Ascending aorta (tissue), 2 donors: ENCODE data around the gene C3orf22. TPM values are rescaled to one million over a fixed set of nuclear protein-coding genes. Genes with fewer than 3 reads are reported as not detected.

Experiments
- DNase-seq, 2 donors: peaks; one replicate each; pipeline ENCODE4 v3.0.0-alpha.2; 2019; ENCODE audit warnings: low spot score in 2 of 2
- H3K27ac ChIP-seq, 2 donors: fragments of 200-600 bp; sonication (generic); one replicate each; pipeline ENCODE4 v1.5.1; 2016 to 2017; ENCODE audit warnings: mild to moderate bottlenecking in 1 of 2
- H3K27me3 ChIP-seq: fragments of 200-600 bp; sonication (generic); one replicate; pipeline ENCODE4 v1.5.1; 2017
- H3K36me3 ChIP-seq, 2 donors: fragments of 200-600 bp; sonication (generic); one replicate each; pipeline ENCODE4 v1.5.1; 2016
- H3K4me1 ChIP-seq, 2 donors: fragments of 200-600 bp; sonication (generic); one replicate each; pipeline ENCODE4 v1.5.1; 2016 to 2017; ENCODE audit warnings: mild to moderate bottlenecking in 1 of 2
- H3K4me3 ChIP-seq, 2 donors: fragments of 200-600 bp; sonication (generic); one replicate each; pipeline ENCODE4 v1.5.1; 2016 to 2017; ENCODE audit warnings: mild to moderate bottlenecking in 1 of 2
- H3K9me3 ChIP-seq, 2 donors: fragments of 200-600 bp; sonication (generic); one replicate each; pipeline ENCODE4 v1.5.1; 2016
- intact Hi-C: fragments of 100-400 bp; cut with DNase I; formaldehyde crosslinking; loops from one replicate; pipeline ENCODE4 v1.15.1; 2023
- total RNA-seq: library from RNA; depleted of rRNA; stranded (reverse); fragments of >200 nt; gene quantifications from one replicate; pipeline ENCODE4 v1.1.0, GENCODE V29; 2016
- TF ChIP-seq, protein P1 (sequence below), 3 experiments: fragments of 200-600 bp in 2 of 3; fragments of 450-650 bp in 1 of 3; sonication (generic) in 2 of 3; IDR thresholded peaks; one replicate each; pipeline ENCODE4 v1.5.1; 2016 to 2019; ENCODE audit warnings: antibody characterized with exemption in 3 of 3, mild to moderate bottlenecking in 1 of 3, moderate library complexity in 1 of 3

The C3orf22 gene
- total RNA-seq, 1 donor from 2014 or later, result not detected

DNA sequence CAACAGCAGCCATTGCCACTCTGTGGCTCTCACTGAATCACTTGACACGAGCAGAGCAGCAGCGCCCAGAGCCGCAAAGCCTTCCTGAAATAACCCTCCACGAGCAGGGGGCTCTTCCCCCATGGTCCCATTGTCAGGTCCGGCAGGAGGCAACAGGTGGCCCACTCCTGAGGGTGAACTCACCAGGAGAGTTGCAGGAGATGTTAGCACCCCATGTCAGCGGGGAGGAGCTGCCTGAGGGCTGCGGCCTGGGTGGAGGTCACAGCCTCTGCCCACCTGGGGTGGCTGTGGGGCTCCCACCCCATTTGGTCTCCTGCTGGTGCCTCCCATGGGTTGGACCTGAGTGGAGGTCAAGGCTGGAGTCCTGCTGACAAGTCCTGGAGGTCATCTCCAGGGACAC is 12.3 kb upstream of the C3orf22 start:
- no peaks in the 10 kb centered on the region for H3K4me1 ChIP-seq
- TF ChIP-seq, protein P1, sequence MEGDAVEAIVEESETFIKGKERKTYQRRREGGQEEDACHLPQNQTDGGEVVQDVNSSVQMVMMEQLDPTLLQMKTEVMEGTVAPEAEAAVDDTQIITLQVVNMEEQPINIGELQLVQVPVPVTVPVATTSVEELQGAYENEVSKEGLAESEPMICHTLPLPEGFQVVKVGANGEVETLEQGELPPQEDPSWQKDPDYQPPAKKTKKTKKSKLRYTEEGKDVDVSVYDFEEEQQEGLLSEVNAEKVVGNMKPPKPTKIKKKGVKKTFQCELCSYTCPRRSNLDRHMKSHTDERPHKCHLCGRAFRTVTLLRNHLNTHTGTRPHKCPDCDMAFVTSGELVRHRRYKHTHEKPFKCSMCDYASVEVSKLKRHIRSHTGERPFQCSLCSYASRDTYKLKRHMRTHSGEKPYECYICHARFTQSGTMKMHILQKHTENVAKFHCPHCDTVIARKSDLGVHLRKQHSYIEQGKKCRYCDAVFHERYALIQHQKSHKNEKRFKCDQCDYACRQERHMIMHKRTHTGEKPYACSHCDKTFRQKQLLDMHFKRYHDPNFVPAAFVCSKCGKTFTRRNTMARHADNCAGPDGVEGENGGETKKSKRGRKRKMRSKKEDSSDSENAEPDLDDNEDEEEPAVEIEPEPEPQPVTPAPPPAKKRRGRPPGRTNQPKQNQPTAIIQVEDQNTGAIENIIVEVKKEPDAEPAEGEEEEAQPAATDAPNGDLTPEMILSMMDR (IDR thresholded peaks at IDR 0.05), result no peak

DNA sequence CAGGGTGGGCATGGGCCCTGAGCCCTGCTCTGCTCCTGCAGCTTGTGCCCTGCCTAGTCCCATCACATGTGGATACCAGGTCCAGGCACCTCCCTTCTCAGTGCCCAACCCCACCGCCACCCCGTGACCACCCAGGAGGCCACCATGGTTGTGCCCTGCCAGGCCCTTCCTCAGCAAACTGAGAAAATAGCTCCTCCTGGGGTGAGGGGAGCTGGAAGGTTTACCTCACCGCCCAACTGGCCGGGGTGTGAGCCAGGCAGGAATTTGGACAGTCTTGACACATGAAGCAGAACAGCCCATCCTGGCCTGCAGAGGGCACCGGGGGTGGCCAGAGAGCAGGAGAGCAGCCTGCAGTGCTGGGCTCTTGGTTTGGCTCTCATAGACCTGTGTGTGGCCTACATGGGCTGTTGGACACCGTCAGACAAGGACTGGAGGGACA is 11.4 kb upstream of the C3orf22 start:
- intact Hi-C loops, result no loop called here
- TF ChIP-seq, protein P1 (IDR thresholded peaks at IDR 0.05), result no peak
- no peaks in the 10 kb centered on the region for H3K9me3 ChIP-seq
- H3K27me3 ChIP-seq, result no peaks in the 10 kb centered on the region
- no peak for DNase-seq
- H3K4me1 ChIP-seq, result no peaks in the 10 kb centered on the region
- H3K27ac ChIP-seq, result no peak overlapping the region
- H3K4me3 ChIP-seq, result no peak overlapping the region
- no peaks in the 10 kb centered on the region for H3K36me3 ChIP-seq

More for the DNA sequence above, 12.3 kb upstream of the C3orf22 start:
- H3K27me3 ChIP-seq, result no peaks in the 10 kb centered on the region
- H3K4me3 ChIP-seq, result no peak overlapping the region
- no peaks in the 10 kb centered on the region for H3K9me3 ChIP-seq
- H3K36me3 ChIP-seq, result no peaks in the 10 kb centered on the region
- no peak for DNase-seq
- intact Hi-C loops, result no loop called here
- H3K27ac ChIP-seq, result no peak overlapping the region

DNA sequence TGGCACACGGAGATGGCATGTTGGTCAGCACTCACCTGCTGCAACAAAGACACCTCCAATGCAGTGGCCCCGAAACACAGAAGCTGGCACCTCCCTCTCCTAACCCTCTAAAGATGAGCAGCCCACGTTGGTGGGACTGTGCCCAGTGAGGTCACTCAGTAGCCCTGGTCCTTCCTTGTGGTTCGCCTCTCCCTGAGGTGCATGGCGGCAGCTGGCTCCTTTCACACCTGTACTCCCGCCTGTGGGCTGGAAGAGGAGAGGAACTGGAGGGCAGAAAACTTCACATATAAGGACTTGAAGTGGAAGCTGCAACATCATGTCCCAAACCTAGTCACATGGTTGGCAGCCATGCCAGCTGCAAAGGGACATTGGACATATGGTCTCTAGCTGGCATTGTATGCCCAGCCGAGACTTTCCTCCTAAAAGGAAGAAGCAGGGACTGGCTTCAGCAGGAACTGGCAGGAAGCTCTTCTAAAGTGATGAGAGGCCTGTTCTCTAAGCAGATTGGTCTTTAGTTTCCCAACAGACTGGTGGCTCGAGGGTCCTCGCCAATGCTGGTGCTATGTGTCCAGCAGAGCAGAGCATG is 10.8 kb upstream of the C3orf22 start:
- TF ChIP-seq, protein P1 (IDR thresholded peaks at IDR 0.05), result no peak
- no peaks in the 10 kb centered on the region for H3K9me3 ChIP-seq
- H3K27ac ChIP-seq, result no peak overlapping the region
- intact Hi-C loops, result no loop called here
- H3K27me3 ChIP-seq, result no peaks in the 10 kb centered on the region
- no peaks in the 10 kb centered on the region for H3K4me1 ChIP-seq
- no peak overlapping the region for H3K4me3 ChIP-seq
- no peak for DNase-seq
- no peaks in the 10 kb centered on the region for H3K36me3 ChIP-seq

DNA sequence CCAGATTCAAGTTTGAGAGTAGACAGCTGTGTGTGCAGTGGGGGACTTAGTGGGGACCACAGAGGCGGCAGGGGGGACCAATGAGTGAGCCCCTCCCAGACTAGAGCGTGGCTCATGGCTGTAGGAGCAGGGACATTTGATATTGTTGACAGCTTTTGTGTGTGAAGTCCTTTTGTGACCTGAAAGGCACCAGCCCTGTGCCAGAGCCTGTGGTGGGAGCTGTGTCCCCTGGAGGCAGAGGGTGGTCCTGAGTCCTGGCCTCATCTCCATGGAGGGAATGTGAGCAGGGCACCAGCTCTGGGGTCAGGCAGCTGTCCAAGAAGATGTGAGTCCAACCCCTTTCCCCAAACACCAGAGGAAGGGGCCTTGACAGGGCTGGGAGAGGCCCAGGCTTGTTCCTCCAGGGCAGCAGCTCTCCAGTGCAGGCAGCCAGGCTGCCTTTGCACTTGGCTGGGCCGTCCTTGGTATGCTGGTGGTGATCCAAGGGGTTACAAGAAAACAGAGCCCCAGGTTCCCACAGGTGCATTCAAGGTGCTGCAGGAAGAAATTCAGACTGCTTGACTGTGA is 10.1 kb upstream of the C3orf22 start:
- TF ChIP-seq, protein P1 (IDR thresholded peaks at IDR 0.05), result no peak
- peak in 1 of 2 donors; percentile 25 for DNase-seq

GRCh38 chr3:126567696-126568438 is 9.1 kb upstream of the C3orf22 start:
- peak in 1 of 2 donors; percentile 18 for DNase-seq
- peaks cover 0 to 4% of the 10 kb centered on the region in 2 donors for H3K9me3 ChIP-seq
- H3K27ac ChIP-seq, result no peak overlapping the region
- no peak overlapping the region for H3K4me3 ChIP-seq
- H3K4me1 ChIP-seq, result no peaks in the 10 kb centered on the region
- intact Hi-C loops, result no loop called here
- TF ChIP-seq, protein P1 (IDR thresholded peaks at IDR 0.05), result no peak
- no peaks in the 10 kb centered on the region for H3K36me3 ChIP-seq
- no peaks in the 10 kb centered on the region for H3K27me3 ChIP-seq

More for the DNA sequence above, 10.1 kb upstream of the C3orf22 start:
- no peaks in the 10 kb centered on the region for H3K4me1 ChIP-seq
- H3K27me3 ChIP-seq, result no peaks in the 10 kb centered on the region
- no peaks in the 10 kb centered on the region for H3K9me3 ChIP-seq
- intact Hi-C loops, result no loop called here
- H3K4me3 ChIP-seq, result no peak overlapping the region
- no peak overlapping the region for H3K27ac ChIP-seq
- no peaks in the 10 kb centered on the region for H3K36me3 ChIP-seq
